HK-2 (cell line): ENCODE measurements around the gene EZH2.

ENCODE experiments used
- DNase-seq: peaks from one replicate; pipeline ENCODE4 v3.0.0-alpha.2; 2018; ENCODE audit not compliant: unreplicated experiment

Gene EZH2

DNA sequence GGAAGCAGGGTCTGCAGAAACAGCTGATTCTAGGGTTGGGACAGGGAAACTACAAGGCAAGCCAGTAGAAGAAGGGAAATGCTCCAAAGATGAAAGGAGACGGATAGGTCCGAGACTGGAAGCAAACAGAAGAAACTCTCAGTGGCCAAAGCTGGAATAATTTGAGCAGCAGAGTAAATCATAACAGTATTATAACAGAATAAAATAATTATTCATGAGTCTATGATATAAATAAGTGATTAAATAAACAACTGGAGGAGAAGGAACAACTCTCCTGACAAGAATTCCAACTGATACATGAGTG is 27.6 kb downstream of the EZH2 start:
- no peak for DNase-seq

DNA sequence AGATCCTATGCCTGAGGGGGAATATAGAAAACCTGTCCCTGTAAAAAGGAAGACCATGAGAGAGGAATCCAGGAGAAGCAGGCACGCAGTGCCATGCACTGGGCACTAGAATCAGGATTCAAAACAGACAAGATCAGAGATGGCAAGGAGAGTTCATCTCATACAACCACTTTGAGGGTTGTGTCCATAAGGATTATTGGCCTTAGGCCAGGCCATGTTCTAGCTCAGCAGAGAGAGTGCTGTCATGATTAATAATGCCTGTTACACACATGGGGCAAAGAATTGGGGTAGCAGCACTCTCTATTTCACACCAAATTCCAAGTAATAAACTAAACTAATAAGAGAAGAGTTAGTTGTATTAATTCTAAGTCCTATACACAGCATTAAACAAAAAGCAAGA is 29.1 kb downstream of the EZH2 start:
- DNase-seq = no peak

DNA sequence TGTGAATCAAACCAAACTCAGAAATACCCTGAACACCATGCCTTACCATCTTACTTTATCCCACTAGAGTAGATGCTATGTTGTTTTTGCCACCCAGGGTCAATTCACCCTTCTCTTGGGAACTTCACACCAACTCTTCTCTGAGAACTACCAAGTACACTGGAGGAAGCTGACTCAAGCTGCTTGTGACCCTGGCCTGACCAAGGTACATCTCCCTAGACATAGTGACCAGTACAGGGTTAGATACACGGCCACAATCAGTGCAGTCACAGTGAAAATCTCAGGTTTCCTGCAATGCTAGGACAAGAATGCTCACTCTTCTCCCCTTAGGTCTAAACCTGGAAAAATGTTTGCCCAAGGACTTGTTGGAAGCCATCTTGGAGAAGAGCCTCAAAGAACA is 31.8 kb downstream of the EZH2 start:
- no peak for DNase-seq

DNA sequence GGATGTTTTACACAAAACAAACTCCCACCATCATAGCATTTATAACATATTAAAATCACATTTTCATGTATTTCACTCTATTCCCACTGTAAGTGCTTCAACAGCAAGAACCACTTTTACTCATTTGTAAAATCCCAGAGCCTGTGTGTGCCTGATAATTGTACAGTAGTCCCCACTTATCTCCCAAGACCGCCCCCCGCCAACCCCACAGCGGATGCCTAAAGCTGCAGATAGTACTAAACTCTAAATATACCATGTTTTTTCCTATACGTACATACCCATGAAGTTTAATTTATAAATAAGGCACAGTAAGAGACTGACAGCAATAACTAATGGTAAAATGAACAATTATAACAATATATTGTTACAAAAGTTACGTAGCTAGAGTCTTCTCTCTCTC is 33.5 kb downstream of the EZH2 start:
- no peak for DNase-seq

DNA sequence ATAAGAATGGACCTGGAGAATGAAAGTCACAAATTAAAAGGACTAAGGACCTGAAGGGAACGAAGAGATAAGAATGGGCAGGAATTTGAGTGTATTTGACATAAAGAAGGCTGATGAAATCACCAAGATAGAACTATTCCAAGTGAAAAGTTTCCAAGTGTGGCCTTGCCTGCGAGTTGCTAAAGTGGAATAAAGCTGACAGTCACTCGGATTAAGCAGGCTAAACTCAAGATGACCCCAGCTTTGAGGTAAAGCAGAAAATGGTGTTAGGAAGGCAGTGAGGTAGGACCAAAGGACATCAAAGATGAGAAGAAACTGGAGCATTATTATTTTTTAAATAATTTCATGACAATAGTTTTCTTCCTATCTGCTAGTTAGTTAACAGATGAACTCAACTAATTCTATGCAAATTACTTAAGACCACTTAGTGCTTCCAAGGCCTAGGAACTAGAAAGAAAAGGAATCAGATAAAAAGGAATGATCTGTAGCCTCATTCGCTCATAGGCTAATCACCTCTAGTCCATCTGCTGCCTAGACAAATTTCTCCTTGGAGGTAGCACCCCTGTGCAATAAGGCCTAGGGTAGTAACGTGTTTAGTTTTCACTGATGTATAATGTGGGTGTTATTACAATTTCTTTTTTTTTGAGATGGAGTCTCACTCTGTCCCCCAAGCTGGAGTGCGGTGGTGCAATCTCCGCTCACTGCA is 34.5 kb downstream of the EZH2 start:
- no peak for DNase-seq

DNA sequence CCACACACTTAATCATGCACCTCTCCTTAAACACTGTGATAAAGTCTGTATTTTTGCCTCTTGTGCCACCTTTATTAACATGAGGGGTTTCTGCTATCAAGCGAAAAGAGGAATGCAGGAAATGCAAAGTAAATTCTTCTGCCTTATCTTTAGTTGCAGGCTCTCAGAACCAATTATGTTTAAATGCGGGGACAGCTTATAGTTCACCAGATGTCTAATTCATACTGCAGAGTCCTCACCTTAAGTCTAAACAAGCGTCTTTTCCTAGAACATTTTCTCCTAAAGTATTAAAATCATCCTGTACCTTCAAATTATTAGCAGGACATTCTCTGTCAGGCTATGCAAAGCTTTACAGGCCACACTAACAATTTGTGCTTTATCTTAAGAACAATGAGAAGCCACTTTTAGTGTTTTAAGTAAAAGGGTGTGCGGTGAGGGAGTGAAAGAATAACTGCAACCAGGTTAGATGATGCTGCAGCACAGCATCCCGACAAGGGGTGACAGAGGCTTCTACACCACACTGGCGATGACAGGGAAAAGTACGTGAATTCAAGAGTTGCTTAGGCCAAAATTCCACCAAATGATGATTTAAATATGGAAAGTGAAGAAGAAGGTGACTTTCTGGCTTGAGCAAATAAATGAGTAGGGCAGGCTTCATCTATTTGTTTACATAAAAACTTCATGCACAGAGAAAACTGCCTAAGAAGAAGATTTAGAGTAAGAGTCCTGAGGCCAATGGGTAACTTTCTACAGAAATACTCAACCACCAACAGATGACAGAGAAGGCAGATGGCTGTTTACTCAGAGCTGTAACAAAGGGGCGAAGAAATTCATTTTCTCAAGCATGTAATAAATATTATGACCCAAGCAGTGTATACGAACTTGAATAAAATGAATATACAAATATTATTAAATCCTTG is 36.0 kb downstream of the EZH2 start:
- DNase-seq = no peak

DNA sequence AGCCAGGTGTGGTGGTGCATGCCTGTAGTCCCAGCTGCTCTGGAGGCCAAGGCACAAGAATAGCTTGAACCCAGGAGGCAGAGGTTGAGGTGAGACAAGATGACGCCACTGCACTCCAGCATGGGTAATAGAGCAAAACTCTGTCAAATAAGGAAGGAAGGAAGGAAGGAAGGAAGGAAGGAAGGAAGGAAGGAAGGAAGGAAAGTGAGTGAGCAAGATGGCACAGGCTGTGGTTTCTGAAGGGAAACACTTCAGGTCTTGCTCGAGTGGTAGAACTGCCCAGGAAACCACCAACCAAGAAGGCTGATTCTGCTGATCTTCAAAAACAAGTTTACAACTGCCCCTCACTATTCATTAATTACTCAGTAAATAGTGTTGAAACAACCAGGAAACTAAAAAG is 45.2 kb downstream of the EZH2 start:
- no peak for DNase-seq

DNA sequence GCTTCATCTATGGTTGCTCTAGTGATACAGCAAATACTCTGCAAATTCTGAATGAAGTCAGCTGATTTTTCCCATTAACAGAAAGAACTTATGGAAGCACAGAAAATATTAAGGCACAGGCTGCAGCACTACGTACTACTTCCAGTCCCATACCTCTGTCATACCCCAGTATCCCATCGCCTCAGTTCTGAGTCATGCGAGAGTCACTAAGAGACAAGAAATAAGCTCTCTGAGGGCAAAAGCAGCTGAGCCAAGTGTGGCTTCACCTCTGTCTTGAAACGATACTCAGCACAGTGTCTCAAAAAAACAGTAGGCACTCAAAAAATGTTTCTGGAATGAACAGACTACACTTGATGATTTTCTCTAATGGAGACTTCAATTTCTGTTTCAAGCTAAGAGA is 48.2 kb downstream of the EZH2 start:
- DNase-seq = no peak

DNA sequence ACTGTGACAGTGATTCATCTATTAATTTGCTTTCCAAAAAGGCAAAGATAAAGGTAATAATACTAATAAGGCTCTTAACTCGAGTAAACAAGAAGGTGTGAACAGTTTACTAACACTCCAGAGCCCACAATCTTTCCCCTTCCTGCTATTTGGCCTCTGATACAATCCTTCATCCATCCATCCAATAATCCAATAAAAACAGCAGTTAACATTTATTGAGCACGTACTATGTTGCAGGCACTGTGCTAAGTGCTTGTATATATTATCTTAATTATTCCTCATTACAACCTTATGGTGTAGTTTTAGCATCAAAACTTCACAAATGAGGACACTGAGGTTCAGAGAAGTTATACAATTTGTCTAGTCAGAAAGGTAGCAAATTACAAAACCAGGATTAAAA is 49.5 kb downstream of the EZH2 start:
- DNase-seq = no peak

DNA sequence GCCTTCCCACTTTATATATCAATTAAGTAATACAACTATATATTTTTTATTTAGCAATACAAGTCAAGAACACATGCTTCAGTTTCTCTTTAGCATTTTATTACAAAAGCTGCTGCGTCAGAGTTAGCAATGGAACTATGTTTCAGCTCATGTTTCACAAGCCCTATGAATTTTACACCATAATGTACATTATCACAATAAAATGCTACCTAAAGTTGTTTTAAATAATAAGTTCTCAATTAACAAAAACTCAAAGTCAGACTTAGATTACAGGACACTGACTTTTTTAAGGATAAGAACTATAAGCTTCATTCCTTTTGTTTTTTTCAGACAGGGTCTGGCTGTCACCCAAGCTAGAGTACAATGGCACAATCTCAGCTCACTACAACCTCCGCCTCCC is 52.3 kb downstream of the EZH2 start:
- DNase-seq = no peak

DNA sequence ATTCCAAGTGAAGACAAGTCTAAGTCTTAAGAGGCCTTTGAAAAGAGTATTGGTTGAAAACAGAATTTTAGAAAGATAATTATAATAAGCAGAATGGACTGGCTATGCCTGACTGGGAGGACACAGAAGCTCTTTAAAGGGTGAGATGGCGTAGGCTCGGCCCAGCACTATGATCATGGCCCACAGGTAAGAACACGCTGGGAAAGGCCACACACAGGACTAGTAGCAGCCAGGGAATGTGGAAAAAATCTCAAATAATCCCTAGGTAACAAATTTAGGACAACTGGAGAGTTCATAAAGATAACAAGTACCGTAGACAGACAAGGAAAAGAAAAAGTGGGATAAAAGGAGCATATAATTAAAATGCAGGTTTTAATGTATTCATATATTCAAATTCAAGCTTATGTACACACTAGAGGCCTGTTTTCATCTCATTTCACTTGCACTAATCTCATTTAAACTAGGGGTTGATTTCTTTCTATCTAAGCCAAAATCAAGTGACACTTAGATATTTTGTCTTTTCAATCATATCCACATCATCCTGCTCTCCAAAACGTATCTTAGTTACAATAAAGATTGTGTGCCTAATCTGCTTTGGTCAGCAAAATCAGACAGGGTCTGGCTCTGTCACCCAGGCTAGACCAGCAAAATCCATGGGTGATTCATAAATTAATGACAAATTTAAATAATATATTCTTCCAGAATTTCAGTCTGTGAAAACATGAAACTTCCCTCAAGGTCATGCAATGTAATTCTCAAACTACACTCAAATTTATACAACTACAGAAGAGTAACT is 53.0 kb downstream of the EZH2 start:
- DNase-seq = no peak

DNA sequence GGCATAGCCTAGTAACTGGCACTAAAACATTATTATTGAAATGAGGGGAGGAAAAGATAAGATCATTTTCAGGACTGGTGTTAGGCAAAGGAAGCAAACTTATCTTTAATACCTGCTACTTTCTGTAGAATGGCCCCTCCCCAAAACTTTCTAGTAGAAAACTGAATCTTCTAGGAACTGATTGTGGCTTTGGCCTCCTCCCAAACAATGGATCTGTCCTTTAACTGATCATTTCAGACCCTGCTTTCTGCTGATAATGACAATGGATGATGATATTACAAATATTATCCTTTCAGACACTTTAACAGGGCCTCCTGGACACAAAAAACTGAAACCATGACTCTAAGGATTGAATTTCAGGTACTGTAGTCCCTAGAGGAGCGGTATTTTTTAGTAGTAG is 55.1 kb downstream of the EZH2 start:
- DNase-seq = no peak

DNA sequence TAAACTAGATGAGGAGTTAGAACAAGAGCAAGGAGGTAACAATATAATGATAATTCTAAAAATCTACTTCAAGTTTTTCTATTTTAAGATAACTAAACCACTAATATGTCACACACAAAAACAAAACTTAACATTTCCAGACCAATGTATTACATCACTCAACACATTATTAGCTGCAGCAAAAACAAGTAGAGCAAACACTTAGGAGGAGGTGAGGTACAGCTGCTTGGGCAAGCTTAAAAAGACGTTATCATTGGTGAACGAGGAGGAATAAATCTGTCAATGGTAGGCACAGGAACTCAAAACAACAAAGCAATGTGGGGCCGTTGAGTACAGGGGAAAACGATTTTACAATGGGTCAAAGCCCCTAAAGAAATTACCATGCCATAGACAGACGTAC is 58.8 kb downstream of the EZH2 start:
- no peak for DNase-seq

DNA sequence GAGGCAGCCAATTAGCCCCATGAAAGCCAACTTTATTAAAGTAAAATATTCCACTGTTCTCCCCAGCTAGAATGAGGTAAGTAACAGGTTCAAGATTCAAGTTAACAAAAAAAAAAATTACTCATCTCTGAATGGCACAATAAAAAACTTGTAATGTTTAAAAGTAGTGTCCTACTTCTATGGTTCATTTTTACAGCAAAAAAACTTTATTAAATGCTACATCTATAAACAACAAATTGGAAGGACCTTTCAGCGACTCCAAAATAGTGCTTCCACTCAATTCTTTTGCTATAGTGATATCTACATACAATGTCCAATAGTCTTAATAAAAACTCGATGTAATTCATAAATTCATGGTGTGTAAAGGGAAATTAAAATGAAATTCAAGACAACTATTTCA is 59.2 kb downstream of the EZH2 start:
- no peak for DNase-seq

DNA sequence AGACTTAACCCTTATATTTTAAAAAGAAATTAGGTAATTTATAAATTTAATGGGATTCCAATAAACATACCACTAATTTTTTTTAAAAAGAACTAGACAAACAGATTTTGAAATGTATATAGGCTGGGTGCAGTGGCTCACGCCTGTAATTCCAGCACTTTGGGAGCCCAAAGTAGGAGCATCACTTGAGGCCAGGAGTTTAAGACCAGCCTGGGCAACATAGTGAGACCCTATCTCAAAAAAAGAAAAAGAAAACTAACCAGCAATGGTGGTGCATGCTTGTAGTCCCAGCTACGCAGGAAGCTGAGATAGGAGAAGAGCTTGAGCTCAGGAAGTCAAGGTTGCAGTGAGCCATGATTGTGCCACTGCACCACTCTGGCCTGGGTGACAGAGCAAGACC is 62.7 kb downstream of the EZH2 start:
- no peak for DNase-seq

DNA sequence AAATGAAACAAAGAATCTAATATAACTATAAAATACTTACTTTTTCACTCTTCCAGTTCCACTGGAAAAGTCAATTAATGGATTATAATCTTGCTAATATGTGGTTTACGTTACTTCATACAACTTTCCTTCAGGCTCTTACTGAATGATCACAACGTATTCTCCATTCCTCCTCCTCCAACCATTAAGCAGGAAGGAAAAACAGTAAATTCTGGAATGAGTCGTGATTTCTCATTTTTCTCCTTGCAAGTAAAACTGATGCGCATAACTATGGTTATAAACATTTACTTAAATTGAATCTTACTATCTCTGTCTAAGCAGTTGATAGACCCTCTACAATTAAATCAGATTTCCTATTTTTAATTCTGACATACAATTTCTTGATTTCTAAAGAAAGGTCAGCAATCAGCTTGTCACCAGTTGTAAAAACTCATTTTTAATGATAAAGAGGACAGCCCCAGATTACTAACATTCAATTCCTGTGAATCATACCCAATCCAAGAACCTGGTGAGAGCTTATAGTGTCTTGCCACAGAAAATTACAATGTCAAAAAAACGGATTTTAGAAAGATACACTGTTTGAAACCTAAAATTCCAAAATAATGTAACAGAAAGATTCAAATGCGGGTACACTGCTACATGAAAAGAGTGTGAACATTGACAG is 64.3 kb downstream of the EZH2 start:
- no peak for DNase-seq

DNA sequence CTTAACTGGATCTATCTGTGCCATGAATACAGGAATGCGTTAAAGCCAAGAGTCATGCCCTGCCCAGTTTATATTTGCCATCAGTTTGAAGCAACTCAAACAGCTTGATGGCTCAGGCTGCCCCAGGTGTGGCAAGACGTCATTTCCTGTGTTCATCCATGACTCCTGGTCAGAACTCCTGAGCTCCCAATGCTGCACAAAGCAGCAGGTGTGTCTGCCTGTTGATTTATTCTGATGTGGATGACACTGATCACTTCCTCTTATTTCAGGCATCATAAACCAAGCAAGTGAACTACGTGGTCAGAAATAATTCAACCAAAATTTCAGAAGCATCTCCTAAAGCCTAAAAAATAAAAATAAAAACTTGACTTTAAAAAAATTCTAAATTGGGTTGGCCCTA is 68.5 kb downstream of the EZH2 start:
- no peak for DNase-seq

DNA sequence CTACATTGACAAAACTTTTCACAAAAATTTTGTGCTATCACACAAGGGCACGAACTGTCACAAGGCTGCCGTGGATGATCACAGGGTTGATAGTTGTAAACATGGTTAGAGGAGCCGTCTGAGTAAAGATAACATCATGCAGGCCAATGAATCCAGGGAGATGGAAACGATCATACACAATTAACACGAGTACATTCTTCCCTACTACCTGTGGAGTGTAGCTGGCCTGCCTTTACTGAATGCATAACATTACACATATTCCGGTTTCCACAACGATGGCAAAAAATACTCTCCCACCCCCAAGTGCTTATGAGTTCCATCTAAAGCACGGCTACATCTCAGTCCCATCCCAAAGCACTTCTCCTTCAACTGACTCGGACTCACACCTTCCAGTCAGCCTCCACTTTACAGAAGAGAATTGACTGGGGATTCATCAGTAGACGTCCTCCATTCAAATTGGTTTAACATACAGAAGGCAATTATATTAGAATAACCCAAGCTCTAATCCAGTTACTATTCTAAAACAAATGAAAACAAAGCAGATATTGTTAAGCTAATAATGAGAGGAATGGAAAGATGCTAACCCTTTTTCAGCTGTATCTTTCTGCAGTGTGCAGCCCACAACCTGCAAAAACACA is 69.0 kb downstream of the EZH2 start:
- DNase-seq = no peak

DNA sequence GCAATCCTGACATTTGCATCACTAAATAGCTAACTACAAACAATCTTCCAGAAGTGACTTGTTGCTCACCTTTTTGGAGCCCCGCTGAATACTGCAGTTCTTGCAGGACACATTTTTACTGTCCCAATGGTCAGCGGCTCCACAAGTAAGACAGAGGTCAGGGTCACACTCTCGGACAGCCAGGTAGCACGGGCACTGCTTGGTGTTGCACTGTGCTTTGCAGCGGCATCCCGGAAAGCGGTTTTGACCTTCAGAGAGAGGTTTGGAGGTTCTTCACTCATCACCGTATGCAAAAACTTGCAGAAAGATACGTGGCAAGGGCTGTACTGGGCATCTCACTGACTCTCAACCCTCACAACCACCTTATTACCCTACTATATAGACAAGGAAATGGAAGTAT is 70.2 kb downstream of the EZH2 start:
- DNase-seq = no peak

DNA sequence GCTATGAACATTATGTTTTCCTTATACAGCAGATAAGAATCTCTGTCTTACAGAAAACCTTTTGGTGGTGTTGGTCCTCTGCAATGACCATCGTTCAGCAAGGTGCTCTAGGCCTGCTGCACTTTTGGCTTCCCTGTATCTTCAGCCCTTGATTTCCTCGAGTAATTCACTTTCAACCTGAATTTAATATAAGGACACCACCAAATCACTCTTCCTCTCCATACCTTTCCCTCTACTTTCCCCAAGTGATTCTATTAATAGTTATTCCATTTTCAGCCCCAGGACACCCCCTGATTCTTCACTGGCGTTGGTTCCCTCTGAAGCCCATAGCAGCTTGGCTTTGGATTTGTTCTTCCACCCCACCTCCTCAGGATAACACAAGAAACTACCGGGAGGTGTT is 72.2 kb downstream of the EZH2 start:
- no peak for DNase-seq

DNA sequence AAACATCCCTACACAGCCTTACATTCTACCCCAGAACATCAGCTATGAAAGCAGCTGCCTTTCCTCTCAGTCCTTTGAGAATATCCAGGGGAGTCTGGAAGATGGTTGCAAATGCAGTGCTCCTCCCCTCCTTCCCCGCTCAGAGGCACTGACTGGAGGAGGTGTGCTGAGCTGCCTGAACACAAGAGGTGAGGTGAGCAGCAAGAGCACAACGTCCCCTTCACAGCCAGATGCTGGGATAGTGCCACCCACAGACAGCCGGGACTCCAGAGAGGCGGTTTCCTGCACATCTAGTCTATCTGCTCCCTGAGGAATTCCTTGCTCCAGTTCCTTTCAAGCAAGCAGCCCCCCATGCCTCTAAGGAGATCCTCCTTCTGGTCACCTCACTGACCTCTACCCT is 74.2 kb downstream of the EZH2 start:
- no peak for DNase-seq

DNA sequence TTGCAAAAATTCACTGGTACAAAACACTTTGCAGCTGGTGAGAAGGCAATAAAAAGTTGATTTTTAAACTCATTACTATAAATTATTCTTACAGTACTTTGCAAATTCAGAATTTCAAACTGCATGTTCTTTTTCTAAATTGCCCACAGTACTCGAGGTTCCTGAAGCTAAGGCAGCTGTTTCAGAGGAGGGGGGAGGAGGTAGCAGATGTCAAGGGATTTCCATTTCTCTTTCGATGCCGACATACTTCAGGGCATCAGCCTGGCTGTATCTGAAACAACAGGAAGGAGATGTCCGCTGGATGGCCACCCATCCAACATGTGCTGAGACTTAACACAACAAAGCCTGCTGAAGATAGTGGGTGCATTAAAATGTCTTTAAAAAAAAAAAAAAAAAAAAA is 76.7 kb downstream of the EZH2 start:
- DNase-seq = no peak
